HFFc6 (cell line): ENCODE measurements around the gene ACSL4. TPM values are rescaled to one million over a fixed set of nuclear protein-coding genes. Genes with fewer than 3 reads are reported as not detected.
"Not testable (repeated sequence)": the region's sequence is repeated elsewhere in the genome, so short reads cannot be mapped to it uniquely, and the experiment has no call there.

Source experiments
- DNase-seq: peaks from one replicate; pipeline ENCODE4 v3.0.0-alpha.2; 2018
- H3K27ac Mint-ChIP-seq: 2 replicates; pipeline ENCODE4 v1.8.0; 2020; ENCODE audit warnings: mild to moderate bottlenecking, mixed read lengths
- H3K27me3 Mint-ChIP-seq: 2 replicates; pipeline ENCODE4 v1.8.0; 2021; ENCODE audit warnings: mild to moderate bottlenecking, moderate library complexity, mixed read lengths; ENCODE audit not compliant: insufficient read depth
- H3K36me3 Mint-ChIP-seq: 2 replicates; pipeline ENCODE4 v1.8.0; 2021; ENCODE audit warnings: low read depth, mixed read lengths
- H3K4me1 Mint-ChIP-seq: 2 replicates; pipeline ENCODE4 v1.8.0; 2020; ENCODE audit warnings: low read depth, mixed read lengths
- H3K4me3 Mint-ChIP-seq: 2 replicates; pipeline ENCODE4 v1.8.0; 2020; ENCODE audit warnings: mild to moderate bottlenecking, moderate library complexity, mixed read lengths
- H3K9me3 Mint-ChIP-seq: 2 replicates; pipeline ENCODE4 v1.8.0; 2020; ENCODE audit warnings: mild to moderate bottlenecking, mixed read lengths
- total RNA-seq, 6 experiments: library from RNA; stranded (reverse); fragmentation: NEBNext Ultra II Directional; extraction: Animal tissue kit (Norgen Biotek cat#: 25700); gene quantifications; 2 replicates in 1 of 6; 3 replicates in 5 of 6; pipeline ENCODE4 v1.2.3, GENCODE V29; 2021
- TF ChIP-seq, protein P1 (sequence below): fragments of 200-600 bp; sonication (generic); IDR thresholded peaks from 2 replicates; pipeline ENCODE4 v1.5.0; 2021; ENCODE audit warnings: antibody characterized with exemption, mild to moderate bottlenecking

Gene ACSL4
- total RNA-seq, 6 experiments from 2014 or later: 84.2 to 117 (median 92.3) TPM

DNA sequence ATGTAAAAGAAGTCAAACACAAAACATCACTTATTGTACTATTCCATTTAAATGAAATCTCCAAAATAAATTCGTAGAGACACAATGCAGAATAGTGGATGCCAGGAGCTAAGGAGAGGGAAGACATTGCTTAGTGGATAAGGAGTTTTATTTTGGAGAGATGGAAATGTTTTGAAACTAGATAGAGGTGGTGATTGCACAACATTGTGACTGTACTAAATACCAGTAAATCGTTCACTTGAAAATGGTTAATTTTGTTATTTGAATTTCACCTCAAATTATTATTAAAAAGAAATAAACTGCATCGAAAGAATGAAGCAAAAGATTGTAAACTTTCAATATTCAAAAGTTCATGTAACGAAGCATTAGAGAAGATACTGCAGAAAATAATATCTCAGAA, 9.7 kb upstream of the ACSL4 start:
- Mint-ChIP-seq H3K36me3 (no peaks in the 10 kb centered on the region), H3K27me3 (no peaks in the 10 kb centered on the region), H3K27ac (no peak overlapping the region), H3K9me3 (no peaks in the 10 kb centered on the region), H3K4me3 (no peak overlapping the region), H3K4me1 (peaks cover 9% of the 10 kb centered on the region)
- DNase-seq: no peak
- TF ChIP-seq, protein P1, sequence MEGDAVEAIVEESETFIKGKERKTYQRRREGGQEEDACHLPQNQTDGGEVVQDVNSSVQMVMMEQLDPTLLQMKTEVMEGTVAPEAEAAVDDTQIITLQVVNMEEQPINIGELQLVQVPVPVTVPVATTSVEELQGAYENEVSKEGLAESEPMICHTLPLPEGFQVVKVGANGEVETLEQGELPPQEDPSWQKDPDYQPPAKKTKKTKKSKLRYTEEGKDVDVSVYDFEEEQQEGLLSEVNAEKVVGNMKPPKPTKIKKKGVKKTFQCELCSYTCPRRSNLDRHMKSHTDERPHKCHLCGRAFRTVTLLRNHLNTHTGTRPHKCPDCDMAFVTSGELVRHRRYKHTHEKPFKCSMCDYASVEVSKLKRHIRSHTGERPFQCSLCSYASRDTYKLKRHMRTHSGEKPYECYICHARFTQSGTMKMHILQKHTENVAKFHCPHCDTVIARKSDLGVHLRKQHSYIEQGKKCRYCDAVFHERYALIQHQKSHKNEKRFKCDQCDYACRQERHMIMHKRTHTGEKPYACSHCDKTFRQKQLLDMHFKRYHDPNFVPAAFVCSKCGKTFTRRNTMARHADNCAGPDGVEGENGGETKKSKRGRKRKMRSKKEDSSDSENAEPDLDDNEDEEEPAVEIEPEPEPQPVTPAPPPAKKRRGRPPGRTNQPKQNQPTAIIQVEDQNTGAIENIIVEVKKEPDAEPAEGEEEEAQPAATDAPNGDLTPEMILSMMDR: no peak

DNA sequence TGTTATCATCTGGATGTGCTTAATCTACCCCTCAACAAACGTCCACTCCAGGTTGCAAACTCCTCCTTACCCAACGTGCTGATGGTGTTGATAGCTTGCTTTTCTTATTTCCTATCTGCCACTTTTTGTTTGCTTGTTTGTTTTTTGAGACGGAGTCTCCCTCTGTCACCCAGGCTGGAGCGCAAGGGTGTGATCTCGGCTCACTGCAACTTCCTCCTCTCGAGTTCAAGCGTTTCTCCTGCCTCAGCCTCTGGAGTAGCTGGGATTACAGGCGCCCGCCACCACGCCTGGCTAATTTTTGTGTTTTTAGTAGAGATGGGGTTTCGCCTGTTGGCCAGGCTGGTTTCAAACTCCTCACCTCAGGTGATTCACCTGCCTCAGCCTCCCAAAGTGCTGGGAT, 7.8 kb upstream of the ACSL4 start:
- H3K27ac Mint-ChIP-seq, DNase-seq, H3K27me3 Mint-ChIP-seq, H3K4me3 Mint-ChIP-seq, H3K4me1 Mint-ChIP-seq, H3K36me3 Mint-ChIP-seq, H3K9me3 Mint-ChIP-seq: not testable (repeated sequence)

DNA sequence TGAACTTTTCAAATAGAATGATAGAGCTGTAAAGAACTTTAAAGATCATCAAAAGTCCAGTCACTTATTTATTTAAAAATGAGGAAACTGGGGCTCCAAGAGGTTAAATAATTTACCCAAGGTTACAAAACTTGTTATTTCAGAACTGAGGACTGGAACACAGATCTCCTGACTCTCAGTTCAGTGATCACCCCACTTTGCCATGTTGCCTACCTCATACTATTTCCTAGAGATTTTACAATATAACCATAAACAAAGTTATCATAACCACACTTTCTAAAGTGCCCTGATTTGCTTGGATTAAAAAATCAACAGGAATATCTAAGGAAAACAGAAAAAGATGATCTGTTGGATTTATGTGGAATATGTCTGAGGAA, 7.4 kb upstream of the ACSL4 start:
- H3K4me1 Mint-ChIP-seq: peaks cover 9% of the 10 kb centered on the region
- H3K27ac Mint-ChIP-seq: no peak overlapping the region
- H3K36me3 Mint-ChIP-seq: no peaks in the 10 kb centered on the region
- no peaks in the 10 kb centered on the region for H3K27me3 Mint-ChIP-seq
- no peaks in the 10 kb centered on the region for H3K9me3 Mint-ChIP-seq
- TF ChIP-seq, protein P1: no peak
- H3K4me3 Mint-ChIP-seq: no peak overlapping the region
- no peak for DNase-seq

DNA sequence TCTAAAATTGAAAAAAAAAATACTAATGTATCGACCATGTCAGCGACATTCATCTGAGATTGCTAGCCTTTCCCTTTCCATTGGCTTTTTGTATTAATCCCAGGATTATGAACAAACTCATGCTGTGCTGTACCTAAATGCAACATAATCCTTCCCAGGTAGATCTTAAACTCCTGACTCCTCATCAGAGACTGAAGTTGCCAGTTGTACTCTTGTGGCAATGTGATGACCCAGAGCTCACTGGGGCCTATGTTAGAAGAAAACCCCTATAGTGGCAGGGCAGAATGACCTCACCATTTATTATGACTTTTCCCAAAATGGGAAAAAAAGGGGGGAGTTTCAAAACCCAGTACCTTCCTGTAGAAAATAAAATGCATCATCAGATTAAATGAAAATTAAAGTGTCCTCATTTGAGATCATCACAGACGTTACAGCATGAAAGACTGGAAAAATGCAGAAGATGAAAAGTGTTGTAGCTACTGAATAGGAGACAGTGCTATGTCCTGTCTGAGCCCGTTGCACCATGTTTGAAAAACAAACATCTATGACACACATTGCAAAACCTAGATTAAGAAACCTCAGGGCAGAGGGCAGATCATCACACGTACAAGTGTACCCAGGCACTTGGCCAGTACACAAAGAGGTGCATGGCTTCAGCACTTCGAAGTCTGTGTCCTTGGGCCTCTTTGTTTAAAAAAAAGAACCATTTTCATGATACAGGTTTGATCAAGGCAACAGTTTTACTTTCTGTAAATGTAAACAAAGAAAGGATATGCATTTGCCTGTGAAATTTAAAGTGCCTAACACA, 6.8 kb upstream of the ACSL4 start:
- peaks cover 9% of the 10 kb centered on the region for H3K4me1 Mint-ChIP-seq
- H3K4me3 Mint-ChIP-seq: no peak overlapping the region
- TF ChIP-seq, protein P1: no peak
- no peaks in the 10 kb centered on the region for H3K36me3 Mint-ChIP-seq
- no peak overlapping the region for H3K27ac Mint-ChIP-seq
- no peaks in the 10 kb centered on the region for H3K27me3 Mint-ChIP-seq
- no peaks in the 10 kb centered on the region for H3K9me3 Mint-ChIP-seq
- no peak for DNase-seq

DNA sequence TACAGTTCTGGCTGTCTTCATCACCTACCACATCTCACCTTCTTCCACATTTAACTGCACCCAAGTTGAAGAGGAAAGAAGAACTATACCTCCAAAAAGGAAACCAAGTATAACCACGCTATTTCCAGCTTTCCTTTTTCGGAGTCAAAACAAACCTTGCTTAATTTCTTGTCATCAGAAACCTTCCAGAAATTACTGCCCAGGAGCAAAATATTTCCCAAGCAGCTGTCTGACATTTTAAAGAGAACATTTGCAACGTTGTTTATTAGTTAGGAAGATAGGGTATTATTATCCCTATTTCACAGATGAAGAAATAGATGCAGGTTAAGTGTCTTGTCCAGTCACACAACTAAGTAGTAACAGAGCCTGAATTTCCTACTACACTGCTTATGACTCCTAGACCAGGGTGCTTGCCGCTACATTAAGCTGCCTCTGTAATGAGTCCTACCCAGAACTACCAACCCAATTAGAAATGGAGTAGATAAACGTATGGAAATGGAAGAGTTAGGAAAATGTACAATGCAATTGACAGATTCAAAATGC, 2.2 kb upstream of the ACSL4 start:
- TF ChIP-seq, protein P1: no peak
- H3K9me3 Mint-ChIP-seq: no peaks in the 10 kb centered on the region
- peaks cover 1% of the 10 kb centered on the region; the same call in 1 of the 2 replicates for H3K27me3 Mint-ChIP-seq
- H3K27ac Mint-ChIP-seq: no peak overlapping the region
- DNase-seq: no peak
- H3K4me3 Mint-ChIP-seq: peak overlapping the region; percentile 56; the same call in 1 of the 2 replicates
- H3K4me1 Mint-ChIP-seq: peaks cover 18% of the 10 kb centered on the region
- H3K36me3 Mint-ChIP-seq: peaks cover 18% of the 10 kb centered on the region

DNA sequence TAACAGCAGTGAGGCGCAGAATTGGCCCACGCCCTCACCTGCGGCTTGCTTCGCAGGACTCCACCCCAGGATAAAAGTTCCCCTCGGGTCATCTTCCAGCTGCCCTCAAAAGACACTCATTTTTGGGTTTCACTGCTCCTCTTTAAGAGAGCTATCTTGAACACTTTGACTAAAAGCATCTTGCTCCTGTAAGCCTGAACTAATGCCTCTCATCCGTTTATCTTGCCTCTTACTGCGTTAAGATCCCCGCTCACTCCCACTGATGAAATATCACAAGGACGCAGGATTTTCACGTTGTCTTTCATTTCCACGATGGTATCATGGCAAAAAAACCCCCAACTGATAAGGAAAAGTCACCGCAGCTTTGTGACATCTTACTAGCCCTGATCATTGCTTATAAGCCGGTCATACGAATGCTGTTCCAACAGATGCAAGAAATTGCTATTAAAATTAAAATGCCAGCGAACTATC, 591 bp upstream of the ACSL4 start:
- Mint-ChIP-seq H3K9me3 (no peaks in the 10 kb centered on the region), H3K27me3 (peaks cover 1% of the 10 kb centered on the region; the same call in 1 of the 2 replicates), H3K4me3 (peak overlapping the region; percentile 93), H3K27ac (peak overlapping the region; percentile 90), H3K36me3 (peaks cover 24% of the 10 kb centered on the region), H3K4me1 (peaks cover 23% of the 10 kb centered on the region)
- DNase-seq: no peak
- TF ChIP-seq, protein P1: no peak
